Measurements from ENCODE around the gene CHMP1A. TPM values are rescaled to one million over a fixed set of nuclear protein-coding genes. Genes with fewer than 3 reads are reported as not detected.

Gene CHMP1A
- total RNA-seq, 1 experiment from 2014 or later, result 75.6 TPM

DNA sequence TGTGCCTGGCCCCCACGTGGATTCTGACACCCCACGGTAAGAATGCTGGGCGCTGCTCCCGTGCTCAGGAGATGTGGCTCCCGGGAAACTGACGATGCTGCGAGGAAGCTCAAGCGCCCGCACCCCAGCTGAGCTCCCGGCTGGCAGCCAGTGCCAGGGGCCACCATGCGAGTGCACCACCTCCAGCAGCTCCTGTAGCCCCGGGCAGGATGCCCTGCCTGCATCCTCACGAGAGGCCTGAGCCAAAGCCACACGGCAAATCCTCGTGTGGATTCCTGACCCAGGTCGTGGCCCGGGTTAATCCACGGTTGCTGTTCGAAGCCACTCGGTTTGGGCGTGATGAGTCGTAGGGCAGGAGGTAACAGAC is 55.6 kb downstream of the CHMP1A start:
- no peak for DNase-seq
- no peaks in the 10 kb centered on the region for H3K9me3 ChIP-seq (replicated peaks)
- no peaks in the 10 kb centered on the region for H3K36me3 ChIP-seq
- H3K4me3 ChIP-seq, result no peak overlapping the region
- H3K4me1 ChIP-seq, result peaks cover 14% of the 10 kb centered on the region
- H3K27me3 ChIP-seq, result no peaks in the 10 kb centered on the region
- no peak overlapping the region for H3K27ac ChIP-seq

DNA sequence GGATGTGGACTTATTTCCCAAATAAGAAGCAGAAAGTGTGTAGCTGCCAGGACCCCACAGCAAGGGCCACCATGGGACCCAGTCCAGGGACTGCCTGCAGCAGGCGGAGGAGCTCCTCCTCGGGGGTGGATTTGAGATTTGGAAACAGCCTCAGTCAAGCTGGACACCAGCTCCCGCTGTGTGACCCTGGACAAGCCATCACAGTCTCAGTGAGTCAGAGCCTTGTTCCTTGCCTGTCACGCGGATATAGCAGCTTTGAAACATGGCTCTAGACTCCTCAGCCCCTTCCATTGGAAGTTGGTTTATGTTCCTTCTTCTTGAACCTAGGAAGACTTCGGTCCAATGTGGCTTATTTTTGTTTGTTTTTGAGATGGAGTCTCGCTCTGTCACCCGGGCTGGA is 56.6 kb downstream of the CHMP1A start:
- Histone ChIP-seq H3K4me3 (no peak overlapping the region), H3K27me3 (no peaks in the 10 kb centered on the region), H3K9me3 (replicated peaks) (no peaks in the 10 kb centered on the region), H3K36me3 (no peaks in the 10 kb centered on the region), H3K27ac (no peak overlapping the region), H3K4me1 (peaks cover 12% of the 10 kb centered on the region)
- no peak for DNase-seq

GRCh38 chr16:89600427-89600826 is 57.1 kb downstream of the CHMP1A start:
- DNase-seq, result no peak
- H3K36me3 ChIP-seq, result no peaks in the 10 kb centered on the region
- H3K27me3 ChIP-seq, result no peaks in the 10 kb centered on the region
- H3K27ac ChIP-seq, result no peak overlapping the region
- H3K4me3 ChIP-seq, result no peak overlapping the region
- H3K4me1 ChIP-seq, result peaks cover 11% of the 10 kb centered on the region; the same call in 1 of the 2 replicates
- no peaks in the 10 kb centered on the region for H3K9me3 ChIP-seq (replicated peaks)

GRCh38 chr16:89599902-89600301 is 57.6 kb downstream of the CHMP1A start:
- H3K27ac ChIP-seq, result no peak overlapping the region
- no peak overlapping the region for H3K4me3 ChIP-seq
- no peaks in the 10 kb centered on the region for H3K9me3 ChIP-seq (replicated peaks)
- peaks cover 11% of the 10 kb centered on the region; the same call in 1 of the 2 replicates for H3K4me1 ChIP-seq
- H3K27me3 ChIP-seq, result no peaks in the 10 kb centered on the region
- no peak for DNase-seq
- H3K36me3 ChIP-seq, result no peaks in the 10 kb centered on the region

GRCh38 chr16:89599451-89599858 is 58.1 kb downstream of the CHMP1A start:
- Histone ChIP-seq H3K27me3 (no peaks in the 10 kb centered on the region), H3K4me1 (peaks cover 11% of the 10 kb centered on the region; the same call in 1 of the 2 replicates), H3K9me3 (replicated peaks) (no peaks in the 10 kb centered on the region), H3K4me3 (no peak overlapping the region), H3K27ac (no peak overlapping the region), H3K36me3 (no peaks in the 10 kb centered on the region)
- DNase-seq, result peak; percentile 65 to 70

DNA sequence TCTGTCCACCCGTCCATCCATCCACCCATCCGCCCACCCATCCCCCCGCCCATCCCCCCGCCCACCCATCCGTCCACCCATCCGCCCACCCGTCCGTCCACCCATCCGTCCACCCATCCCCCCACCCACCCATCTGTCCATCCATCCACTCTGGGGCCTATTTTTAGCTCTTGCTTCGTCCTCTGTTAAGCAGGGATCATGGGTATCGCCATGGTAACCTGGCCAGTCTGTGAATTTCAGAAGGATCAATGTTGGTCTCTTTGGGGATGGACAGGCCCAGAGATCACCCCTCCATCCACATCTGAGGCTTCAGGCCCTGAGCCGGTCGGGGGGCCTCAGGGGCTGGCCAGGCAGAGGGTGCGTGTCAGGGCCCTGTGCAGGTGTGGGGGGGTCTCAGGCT is 59.3 kb downstream of the CHMP1A start:
- Histone ChIP-seq H3K27me3 (no peaks in the 10 kb centered on the region), H3K36me3 (no peaks in the 10 kb centered on the region), H3K9me3 (replicated peaks) (no peaks in the 10 kb centered on the region), H3K27ac (no peak overlapping the region), H3K4me1 (peaks cover 11% of the 10 kb centered on the region; the same call in 1 of the 2 replicates), H3K4me3 (no peak overlapping the region)
- DNase-seq, result no peak

DNA sequence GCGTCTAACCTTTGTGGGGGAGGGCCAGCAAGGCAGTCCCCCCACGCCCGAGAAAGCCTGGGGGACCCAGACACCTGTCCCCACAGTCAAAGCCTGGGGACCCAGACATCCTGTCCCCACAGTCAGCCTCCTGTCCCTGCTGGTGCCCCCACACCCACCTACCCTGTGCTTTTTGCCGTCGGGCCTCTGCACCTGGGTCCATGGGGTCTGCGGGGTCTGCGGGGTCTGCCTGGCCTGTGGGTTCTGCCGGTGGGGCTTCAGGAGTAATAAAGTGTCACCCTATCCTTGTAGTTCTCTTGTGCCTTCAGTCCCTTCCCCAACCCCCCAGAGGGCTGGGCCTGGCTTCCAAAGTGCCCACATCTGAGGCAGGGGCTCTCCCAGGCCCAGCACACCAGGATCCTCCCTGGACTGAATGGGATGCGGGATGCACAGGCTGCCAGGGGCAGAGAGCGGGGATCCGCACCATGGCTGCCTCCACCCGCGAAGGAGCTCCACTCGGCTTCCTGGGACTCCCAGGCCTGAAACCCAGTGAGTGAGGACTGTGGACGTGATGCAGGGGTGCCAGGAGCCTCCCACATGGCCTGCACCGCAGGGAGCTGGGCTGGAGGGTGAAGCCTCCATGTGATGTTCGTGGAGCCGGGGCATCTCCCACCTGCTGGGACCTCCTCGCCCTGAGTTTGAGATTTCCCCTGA is 60.4 kb downstream of the CHMP1A start:
- H3K27ac ChIP-seq, result no peak overlapping the region
- H3K36me3 ChIP-seq, result no peaks in the 10 kb centered on the region
- no peaks in the 10 kb centered on the region for H3K27me3 ChIP-seq
- H3K4me1 ChIP-seq, result peaks cover 5% of the 10 kb centered on the region; the same call in 1 of the 2 replicates
- H3K4me3 ChIP-seq, result no peak overlapping the region
- no peaks in the 10 kb centered on the region for H3K9me3 ChIP-seq (replicated peaks)
- no peak for DNase-seq

GRCh38 chr16:89596061-89596689 is 61.3 kb downstream of the CHMP1A start:
- Histone ChIP-seq H3K4me1 (no peaks in the 10 kb centered on the region), H3K9me3 (replicated peaks) (no peaks in the 10 kb centered on the region), H3K27me3 (no peaks in the 10 kb centered on the region), H3K36me3 (no peaks in the 10 kb centered on the region), H3K27ac (no peak overlapping the region), H3K4me3 (no peak overlapping the region)
- no peak for DNase-seq

GRCh38 chr16:89595330-89596060 is 62.0 kb downstream of the CHMP1A start:
- no peaks in the 10 kb centered on the region for H3K9me3 ChIP-seq (replicated peaks)
- H3K4me3 ChIP-seq, result no peak overlapping the region
- H3K4me1 ChIP-seq, result no peaks in the 10 kb centered on the region
- no peak overlapping the region for H3K27ac ChIP-seq
- no peaks in the 10 kb centered on the region for H3K36me3 ChIP-seq
- no peaks in the 10 kb centered on the region for H3K27me3 ChIP-seq
- DNase-seq, result no peak

Other genes with a start within 250 kb of the CHMP1A start
- 105 and 116 TPM in 2 replicates for gene ANKRD11, start 167.1 kb downstream of the CHMP1A start, total RNA-seq (2014; rRNA removed; shearing (Covaris generic))
- gene SPG7, start 149.3 kb downstream of the CHMP1A start, total RNA-seq (2014; rRNA removed; shearing (Covaris generic)), result 137 and 161 TPM in 2 replicates
- 5,665 and 6,596 TPM in 2 replicates for gene RPL13, start 97.0 kb downstream of the CHMP1A start, total RNA-seq (2014; rRNA removed; shearing (Covaris generic))
- gene CPNE7, start 82.0 kb downstream of the CHMP1A start, total RNA-seq (2014; rRNA removed; shearing (Covaris generic)), result not detected in 2 replicates
- 1.6 and 1.7 TPM in 2 replicates for gene DPEP1, start 44.1 kb downstream of the CHMP1A start, total RNA-seq (2014; rRNA removed; shearing (Covaris generic))
- 9.9 and 12.7 TPM in 2 replicates for gene SPATA33, start 128 bp upstream of the CHMP1A start, total RNA-seq (2014; rRNA removed; shearing (Covaris generic))
- 29.0 and 35.1 TPM in 2 replicates for gene CDK10, start 29.0 kb upstream of the CHMP1A start, total RNA-seq (2014; rRNA removed; shearing (Covaris generic))
- 6.0 and 7.2 TPM in 2 replicates for gene SPATA2L, start 44.0 kb upstream of the CHMP1A start, total RNA-seq (2014; rRNA removed; shearing (Covaris generic))
- 2.2 and 2.5 TPM in 2 replicates for gene VPS9D1, start 63.2 kb upstream of the CHMP1A start, total RNA-seq (2014; rRNA removed; shearing (Covaris generic))
- 12.2 and 13.3 TPM in 2 replicates for gene ZNF276, start 63.8 kb upstream of the CHMP1A start, total RNA-seq (2014; rRNA removed; shearing (Covaris generic))
- gene FANCA, start 158.9 kb upstream of the CHMP1A start, total RNA-seq (2014; rRNA removed; shearing (Covaris generic)), result 46.1 and 60.2 TPM in 2 replicates
- 1.5 and 2.7 TPM in 2 replicates for gene SPIRE2, start 170.8 kb upstream of the CHMP1A start, total RNA-seq (2014; rRNA removed; shearing (Covaris generic))
- gene TCF25, start 215.9 kb upstream of the CHMP1A start, total RNA-seq (2014; rRNA removed; shearing (Covaris generic)), result 60.0 and 65.9 TPM in 2 replicates

Measured in SJCRH30 (cell line).